ENCODE results near the gene SLC25A12. TPM values are rescaled to one million over a fixed set of nuclear protein-coding genes. Genes with fewer than 3 reads are reported as not detected.

SLC25A12 gene
- total and polyA plus RNA-seq, 12 donors, result 9.2 to 26.0 (median 21.0) TPM

- Histone ChIP-seq H3K9me3 (replicated peaks in 1 of 3) (no peaks in the 10 kb centered on the region), H3K4me1 (replicated peaks in 1 of 2) (peaks cover 8 to 16% of the 10 kb centered on the region in 2 donors), H3K27ac (no peak overlapping the region), H3K4me3 (no peak overlapping the region), H3K27me3 (no peaks in the 10 kb centered on the region), H3K36me3 (replicated peaks in 1 of 2) (no peaks in the 10 kb centered on the region)
- intact Hi-C loops (cut with DNase I), result no loop called here
- TF ChIP-seq, protein P1, sequence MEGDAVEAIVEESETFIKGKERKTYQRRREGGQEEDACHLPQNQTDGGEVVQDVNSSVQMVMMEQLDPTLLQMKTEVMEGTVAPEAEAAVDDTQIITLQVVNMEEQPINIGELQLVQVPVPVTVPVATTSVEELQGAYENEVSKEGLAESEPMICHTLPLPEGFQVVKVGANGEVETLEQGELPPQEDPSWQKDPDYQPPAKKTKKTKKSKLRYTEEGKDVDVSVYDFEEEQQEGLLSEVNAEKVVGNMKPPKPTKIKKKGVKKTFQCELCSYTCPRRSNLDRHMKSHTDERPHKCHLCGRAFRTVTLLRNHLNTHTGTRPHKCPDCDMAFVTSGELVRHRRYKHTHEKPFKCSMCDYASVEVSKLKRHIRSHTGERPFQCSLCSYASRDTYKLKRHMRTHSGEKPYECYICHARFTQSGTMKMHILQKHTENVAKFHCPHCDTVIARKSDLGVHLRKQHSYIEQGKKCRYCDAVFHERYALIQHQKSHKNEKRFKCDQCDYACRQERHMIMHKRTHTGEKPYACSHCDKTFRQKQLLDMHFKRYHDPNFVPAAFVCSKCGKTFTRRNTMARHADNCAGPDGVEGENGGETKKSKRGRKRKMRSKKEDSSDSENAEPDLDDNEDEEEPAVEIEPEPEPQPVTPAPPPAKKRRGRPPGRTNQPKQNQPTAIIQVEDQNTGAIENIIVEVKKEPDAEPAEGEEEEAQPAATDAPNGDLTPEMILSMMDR (IDR thresholded peaks at IDR 0.05), result no peak
- no peak for TF ChIP-seq POLR2A (IDR thresholded peaks at IDR 0.05)
- no peak for DNase-seq
- 65 to 81% (median 73%) methylated on average over 1 of the region's 1 CpG for WGBS, 4 donors
Observed at GRCh38 chr2:171895786-171896185, 1.7 kb upstream of the SLC25A12 start.

GRCh38 chr2:171894612-171894947 is 536 bp upstream of the SLC25A12 start:
- no peak for TF ChIP-seq POLR2A (IDR thresholded peaks at IDR 0.05)
- TF ChIP-seq, protein P1 (IDR thresholded peaks at IDR 0.05), result no peak
- Histone ChIP-seq H3K27ac (peak overlapping the region in 4 of 5 donors; percentile 26 to 82 (median 80)), H3K36me3 (replicated peaks in 1 of 2) (no peaks in the 10 kb centered on the region), H3K9me3 (replicated peaks in 1 of 3) (no peaks in the 10 kb centered on the region), H3K4me1 (replicated peaks in 1 of 2) (peaks cover 8 to 16% of the 10 kb centered on the region in 2 donors), H3K27me3 (no peaks in the 10 kb centered on the region), H3K4me3 (peak overlapping the region in 3 of 4 donors; percentile 29 to 93 (median 63))
- no peak for DNase-seq
- 25 to 35% (median 27%) methylated on average over 10 of the region's 10 CpGs for WGBS, 4 donors
- intact Hi-C loops (cut with DNase I), result no loop called here

- Histone ChIP-seq H3K4me1 (replicated peaks in 1 of 2) (peaks cover 8 to 16% of the 10 kb centered on the region in 2 donors), H3K27me3 (no peaks in the 10 kb centered on the region), H3K9me3 (replicated peaks in 1 of 3) (no peaks in the 10 kb centered on the region), H3K36me3 (replicated peaks in 1 of 2) (no peaks in the 10 kb centered on the region), H3K27ac (peak overlapping the region; percentile 50 to 82 (median 79)), H3K4me3 (peak overlapping the region in 3 of 4 donors; percentile 63 to 100 (median 93))
- DNase-seq, result peak in 1 of 7 donors; percentile 38
- WGBS, 4 donors, result 30 to 39% (median 36%) methylated on average over 7 of the region's 7 CpGs
- intact Hi-C loops (cut with DNase I), result no loop called here
- TF ChIP-seq, protein P1 (IDR thresholded peaks at IDR 0.05), result no peak
- no peak for TF ChIP-seq POLR2A (IDR thresholded peaks at IDR 0.05)
Observed at GRCh38 chr2:171893196-171893823, 734 bp downstream of the SLC25A12 start.

DNA sequence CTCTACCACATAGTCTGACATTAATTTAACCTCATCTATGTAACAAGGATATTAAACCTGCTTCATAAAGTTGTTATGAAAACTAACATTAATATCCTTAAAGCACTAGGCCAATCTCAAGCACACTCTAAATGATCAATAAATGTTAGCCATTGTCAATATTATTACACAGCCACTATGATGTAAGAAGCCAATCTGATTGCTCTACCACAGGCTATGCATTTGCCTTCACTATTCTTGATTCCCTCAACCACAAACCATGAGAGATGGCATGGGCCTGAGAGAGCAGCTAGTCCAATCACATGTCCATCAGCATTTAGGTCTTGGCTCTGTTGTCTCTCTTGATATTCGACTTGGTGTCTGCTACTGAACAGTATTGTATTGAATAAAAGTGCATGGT is 4.2 kb downstream of the SLC25A12 start:
- no peaks in the 10 kb centered on the region for H3K36me3 ChIP-seq (replicated peaks in 1 of 2)
- intact Hi-C loops (cut with DNase I), result no loop called here
- no peak overlapping the region for H3K4me3 ChIP-seq

More for the DNA sequence above, 4.2 kb downstream of the SLC25A12 start:
- DNase-seq, result no peak
- Histone ChIP-seq H3K9me3 (replicated peaks in 1 of 3) (no peaks in the 10 kb centered on the region), H3K4me1 (replicated peaks in 1 of 2) (peaks cover 8 to 13% of the 10 kb centered on the region in 2 donors), H3K27me3 (no peaks in the 10 kb centered on the region), H3K27ac (no peak overlapping the region)
- TF ChIP-seq, protein P1 (IDR thresholded peaks at IDR 0.05), result no peak
- TF ChIP-seq POLR2A (IDR thresholded peaks at IDR 0.05), result no peak
- WGBS, 4 donors, result 84 to 93% (median 91%) methylated on average over 1 of the region's 1 CpG

Data from adrenal gland (tissue), 12 donors.